Neuronal stem cell (in vitro differentiated cells): ENCODE results near the gene KANK2.

ENCODE experiments used
- DNase-seq: peaks from one replicate; pipeline ENCODE4 v3.0.0-alpha.2; 2013; ENCODE audit warnings: low spot score
- H2AFZ ChIP-seq: one replicate; pipeline ENCODE4 v1.6.1; 2013; ENCODE audit warnings: mild to moderate bottlenecking, low read length, inconsistent platforms
- H2AK5ac ChIP-seq: 2 replicates; pipeline ENCODE4 v1.6.1; 2013; ENCODE audit warnings: low read depth, mild to moderate bottlenecking, inconsistent platforms, low read length, moderate library complexity, mixed read lengths
- H2BK120ac ChIP-seq: 2 replicates; pipeline ENCODE4 v1.6.1; 2013; ENCODE audit warnings: low read depth, mild to moderate bottlenecking, inconsistent platforms, low read length, moderate library complexity, mixed read lengths
- H2BK12ac ChIP-seq: one replicate; pipeline ENCODE4 v1.6.1; 2013; ENCODE audit warnings: low read length, inconsistent platforms
- H2BK15ac ChIP-seq: 2 replicates; pipeline ENCODE4 v1.6.1; 2013; ENCODE audit warnings: mild to moderate bottlenecking, low read length, inconsistent platforms, mixed read lengths
- H2BK5ac ChIP-seq: one replicate; pipeline ENCODE4 v1.6.1; 2013; ENCODE audit warnings: inconsistent platforms, mild to moderate bottlenecking, low read length, moderate library complexity
- H3K14ac ChIP-seq: one replicate; pipeline ENCODE4 v1.6.1; 2013; ENCODE audit warnings: low read length, inconsistent platforms
- H3K18ac ChIP-seq: 2 replicates; pipeline ENCODE4 v1.6.1; 2013; ENCODE audit warnings: low read length, inconsistent platforms
- H3K23ac ChIP-seq: 2 replicates; pipeline ENCODE4 v1.6.1; 2013; ENCODE audit warnings: low read depth, mild to moderate bottlenecking, mixed read lengths, low read length, inconsistent platforms; ENCODE audit not compliant: poor library complexity
- H3K27ac ChIP-seq: replicated peaks from 3 replicates; pipeline ENCODE4 v1.5.1; 2013; ENCODE audit warnings: low read length, inconsistent platforms
- H3K27me3 ChIP-seq, 3 experiments: 2 replicates each; pipeline ENCODE4 v1.6.1; 2013; ENCODE audit warnings: low read length in 3 of 3, mild to moderate bottlenecking in 2 of 3, inconsistent platforms in 1 of 3, low read depth in 1 of 3, mixed read lengths in 1 of 3, moderate library complexity in 1 of 3; ENCODE audit not compliant: control insufficient read depth in 3 of 3, insufficient read depth in 3 of 3
- H3K36me3 ChIP-seq, 2 donors: replicated peaks in 1 of 2; 2 replicates each; pipeline ENCODE4 v1.6.1; 2013; ENCODE audit warnings: low read length in 2 of 2; ENCODE audit not compliant: control insufficient read depth in 2 of 2, insufficient read depth in 2 of 2
- H3K4ac ChIP-seq: 2 replicates; pipeline ENCODE4 v1.6.1; 2013; ENCODE audit warnings: inconsistent platforms, mild to moderate bottlenecking, low read length, moderate library complexity
- H3K4me1 ChIP-seq, 2 donors: 1 replicate in 1 of 2; 2 replicates in 1 of 2; pipeline ENCODE4 v1.6.1; 2013; ENCODE audit warnings: low read length in 2 of 2, low read depth in 1 of 2; ENCODE audit not compliant: control insufficient read depth in 2 of 2, insufficient read depth in 1 of 2
- H3K4me2 ChIP-seq: one replicate; pipeline ENCODE4 v1.6.1; 2013; ENCODE audit warnings: mild to moderate bottlenecking, low read length, inconsistent platforms; ENCODE audit not compliant: insufficient read depth, poor library complexity, severe bottlenecking
- H3K4me3 ChIP-seq, 2 donors: 2 replicates each; pipeline ENCODE4 v1.5.1; 2013; ENCODE audit warnings: low read length in 2 of 2, mild to moderate bottlenecking in 2 of 2, inconsistent platforms in 1 of 2, moderate library complexity in 1 of 2
- H3K79me1 ChIP-seq: one replicate; pipeline ENCODE4 v1.6.1; 2013; ENCODE audit warnings: low read depth, mild to moderate bottlenecking, inconsistent platforms, low read length, moderate library complexity
- H3K9ac ChIP-seq: one replicate; pipeline ENCODE4 v1.6.1; 2013; ENCODE audit warnings: mild to moderate bottlenecking, low read depth, low read length, inconsistent platforms; ENCODE audit not compliant: poor library complexity
- H3K9me3 ChIP-seq, 2 donors: replicated peaks in 1 of 2; 2 replicates each; pipeline versions ENCODE3 to v1.6.1; 2013; ENCODE audit warnings: low read length in 2 of 2, mild to moderate bottlenecking in 2 of 2, inconsistent platforms in 1 of 2, low read depth in 1 of 2, mixed read lengths in 1 of 2, moderate library complexity in 1 of 2; ENCODE audit not compliant: control insufficient read depth in 2 of 2, insufficient read depth in 1 of 2
- H4K8ac ChIP-seq: one replicate; pipeline ENCODE4 v1.6.1; 2013; ENCODE audit warnings: low read depth, mild to moderate bottlenecking, inconsistent platforms, low read length, moderate library complexity
- H4K91ac ChIP-seq: one replicate; pipeline ENCODE4 v1.6.1; 2013; ENCODE audit warnings: low read length, low read depth, mild to moderate bottlenecking, inconsistent platforms; ENCODE audit not compliant: poor library complexity
- WGBS, 2 donors: extraction: QIAGEN DNeasy Blood & Tissue Kit; methylation state at CpG; one replicate each; pipeline ENCODE4 v1.1.7; 2013; ENCODE audit warnings: missing lambda C conversion rate in 2 of 2, mixed read lengths in 1 of 2; ENCODE audit not compliant: insufficient read length in 2 of 2, insufficient replicate concordance in 1 of 2; ENCODE audit errors: extremely low coverage in 2 of 2; 5-methylcytosine and 5-hydroxymethylcytosine counted together

The KANK2 gene

DNA sequence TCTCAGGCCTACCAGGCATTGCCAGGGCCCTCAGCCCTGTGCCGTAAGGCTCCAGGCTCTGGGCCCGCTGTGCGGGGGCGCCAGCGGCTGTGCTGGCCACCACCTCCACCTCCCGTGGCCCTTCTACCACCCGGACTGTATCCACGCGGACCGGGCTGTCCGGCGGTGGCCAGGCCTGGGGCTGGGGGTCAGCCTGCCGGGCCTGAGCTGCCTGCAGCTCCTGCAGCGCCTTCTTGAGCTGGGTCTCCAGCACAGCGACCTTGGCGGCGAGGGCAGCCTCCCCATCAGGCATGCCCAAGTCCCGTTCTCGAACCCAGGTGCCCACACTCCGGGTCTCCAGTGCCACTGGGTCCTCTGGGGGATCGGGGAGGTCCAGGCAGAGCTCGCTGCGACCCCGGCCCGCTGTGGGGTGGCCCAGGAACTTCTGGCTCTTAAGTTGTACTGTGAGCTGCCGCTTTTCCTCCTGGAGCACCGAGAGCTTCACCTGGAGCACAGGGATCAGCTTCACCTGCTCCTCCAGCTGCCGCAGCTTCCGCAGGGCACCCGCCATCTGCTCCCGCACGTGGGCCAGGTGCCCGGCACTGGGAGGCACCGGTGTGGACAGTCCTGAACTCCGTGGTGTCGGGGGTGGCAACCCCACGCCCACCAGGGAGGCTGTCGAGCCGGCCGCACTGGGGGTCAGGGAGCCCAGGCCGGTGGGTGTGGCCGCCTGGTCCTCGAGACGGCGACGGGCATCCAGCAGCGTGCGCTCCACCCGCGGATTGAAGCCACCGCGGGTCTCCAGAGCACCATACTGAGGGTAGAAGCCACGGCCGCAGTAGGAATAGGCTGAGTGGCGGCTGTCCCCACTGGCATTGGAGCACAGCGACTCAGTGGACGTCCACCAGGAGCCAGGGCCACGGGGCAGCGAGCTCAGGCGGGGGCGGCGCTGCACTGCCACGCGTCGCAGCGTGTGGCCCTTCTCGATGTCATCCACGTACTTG, 4.1 kb downstream of the KANK2 start:
- Histone ChIP-seq H2BK5ac (no peak overlapping the region), H3K14ac (peak overlapping the region; percentile 56), H4K8ac (peak overlapping the region; percentile 92), H3K27me3 (no peaks in the 10 kb centered on the region), H3K23ac (no peak overlapping the region), H3K4me2 (no peak overlapping the region), H3K4me1 (peaks cover 4 to 7% of the 10 kb centered on the region in 2 donors), H4K91ac (no peak overlapping the region), H2AFZ (no peak overlapping the region), H3K9me3 (no peaks in the 10 kb centered on the region), H3K4me3 (no peak overlapping the region), H2BK12ac (peak overlapping the region; percentile 10), H2BK15ac (no peak overlapping the region), H3K36me3 (peaks cover 3 to 43% of the 10 kb centered on the region in 2 donors), H2AK5ac (peak overlapping the region; percentile 56), H3K18ac (no peak overlapping the region), H3K9ac (no peak overlapping the region), H3K4ac (no peak overlapping the region), H3K79me1 (no peaks in the 10 kb centered on the region), H3K27ac (no peak overlapping the region), H2BK120ac (no peak overlapping the region)
- no peak for DNase-seq
- no CpG with 5 or more reads among the region's 68 CpGs for WGBS, 2 donors

DNA sequence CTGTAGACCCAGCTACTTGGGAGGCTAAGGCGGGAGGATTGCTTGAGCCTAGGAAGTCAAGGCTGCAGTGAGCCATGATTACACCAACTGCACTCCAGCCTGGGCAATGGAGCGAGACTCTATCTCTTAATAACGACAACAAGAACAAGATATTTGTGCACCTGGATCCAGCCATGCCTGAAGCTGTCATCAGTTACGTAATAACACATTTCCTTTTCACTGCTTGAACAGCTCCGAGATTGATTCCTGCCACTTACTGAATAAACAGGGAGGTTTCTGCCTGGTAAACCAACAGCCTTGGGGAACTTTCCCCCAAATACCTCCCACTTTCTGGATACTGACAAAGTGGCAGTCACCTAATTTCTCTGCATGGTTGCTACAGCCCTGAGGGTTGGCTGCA, 5.4 kb downstream of the KANK2 start:
- Histone ChIP-seq H4K91ac (no peak overlapping the region), H3K36me3 (peaks cover 3 to 49% of the 10 kb centered on the region in 2 donors), H3K23ac (no peak overlapping the region), H3K9ac (no peak overlapping the region), H3K14ac (no peak overlapping the region), H4K8ac (no peak overlapping the region), H3K4ac (no peak overlapping the region), H2BK12ac (no peak overlapping the region), H3K4me3 (no peak overlapping the region), H2AFZ (no peak overlapping the region), H3K9me3 (no peaks in the 10 kb centered on the region), H3K27ac (no peak overlapping the region), H2BK120ac (no peak overlapping the region), H3K27me3 (no peaks in the 10 kb centered on the region), H2AK5ac (no peak overlapping the region), H3K4me1 (peaks cover 2 to 7% of the 10 kb centered on the region in 2 donors), H3K4me2 (no peak overlapping the region), H3K79me1 (no peaks in the 10 kb centered on the region), H2BK5ac (no peak overlapping the region), H2BK15ac (no peak overlapping the region), H3K18ac (no peak overlapping the region)
- DNase-seq = no peak
- no CpG with 5 or more reads among the region's 5 CpGs for WGBS, 2 donors

- no peak overlapping the region for H4K8ac ChIP-seq
- H2BK12ac ChIP-seq = no peak overlapping the region
- H3K27me3 ChIP-seq = no peaks in the 10 kb centered on the region
- WGBS, 2 donors = no CpG with 5 or more reads among the region's 8 CpGs
- no peak overlapping the region for H3K14ac ChIP-seq
- no peak overlapping the region for H3K4ac ChIP-seq
- H3K18ac ChIP-seq = no peak overlapping the region
- no peak overlapping the region for H2BK15ac ChIP-seq
- peaks cover 3 to 55% of the 10 kb centered on the region in 2 donors for H3K36me3 ChIP-seq
- no peak overlapping the region for H3K4me2 ChIP-seq
- H4K91ac ChIP-seq = no peak overlapping the region
- no peaks in the 10 kb centered on the region for H3K79me1 ChIP-seq
- no peak overlapping the region for H2BK5ac ChIP-seq
- H3K27ac ChIP-seq = no peak overlapping the region
- DNase-seq = no peak
- H2AK5ac ChIP-seq = no peak overlapping the region
- peaks cover 0 to 7% of the 10 kb centered on the region in 2 donors for H3K4me1 ChIP-seq
- no peak overlapping the region for H2BK120ac ChIP-seq
- H3K23ac ChIP-seq = no peak overlapping the region
- H3K9ac ChIP-seq = no peak overlapping the region
- H2AFZ ChIP-seq = no peak overlapping the region
- no peaks in the 10 kb centered on the region for H3K9me3 ChIP-seq
- H3K4me3 ChIP-seq = no peak overlapping the region
Observed at GRCh38 chr19:11191273-11191755, 6.0 kb downstream of the KANK2 start.

- DNase-seq = no peak
- Histone ChIP-seq H2BK5ac (no peak overlapping the region), H3K36me3 (peaks cover 3 to 53% of the 10 kb centered on the region in 2 donors), H3K14ac (no peak overlapping the region), H3K27me3 (no peaks in the 10 kb centered on the region), H3K4ac (no peak overlapping the region), H3K4me3 (no peak overlapping the region), H2BK15ac (no peak overlapping the region), H3K4me2 (no peak overlapping the region), H3K79me1 (no peaks in the 10 kb centered on the region), H3K9ac (no peak overlapping the region), H3K9me3 (no peaks in the 10 kb centered on the region), H4K91ac (no peak overlapping the region), H4K8ac (no peak overlapping the region), H2AFZ (no peak overlapping the region), H3K18ac (no peak overlapping the region), H3K27ac (no peak overlapping the region), H3K4me1 (peaks cover 0 to 5% of the 10 kb centered on the region in 2 donors), H2BK120ac (no peak overlapping the region), H2AK5ac (no peak overlapping the region), H3K23ac (no peak overlapping the region), H2BK12ac (no peak overlapping the region)
- WGBS, 2 donors = no CpG with 5 or more reads among the region's 8 CpGs
Observed at GRCh38 chr19:11190501-11190900, 6.8 kb downstream of the KANK2 start.
